Activated CD8-positive, alpha-beta T cell treated with anti-CD3 and anti-CD28 coated beads for 36 hours (primary cell): ENCODE data around the gene MBP. TPM values are rescaled to one million over a fixed set of nuclear protein-coding genes. Genes with fewer than 3 reads are reported as not detected.

Experiments
- ATAC-seq: fragments of 200-7000 bp; cut with Tn5 transposase; one replicate; pipeline ENCODE4 v1.10.0; 2021; ENCODE audit warnings: mild to moderate bottlenecking, moderate library complexity
- CTCF ChIA-PET: fragments of 350-600 bp; sonication (Branson Sonifier 250); formaldehyde crosslinking; loops from one replicate; lab custom pipeline; 2021; ENCODE audit warnings: antibody characterized with exemption; lab: Charles Lee
- POLR2A ChIA-PET: fragments of 350-600 bp; sonication (Branson Sonifier 250); formaldehyde crosslinking; loops from one replicate; lab custom pipeline; 2021; ENCODE audit warnings: antibody characterized with exemption; lab: Charles Lee
- DNase-seq: peaks from one replicate; pipeline ENCODE4 v3.0.0-alpha.2; 2020
- H3K27ac Mint-ChIP-seq: one replicate; pipeline ENCODE4 v1.8.0; 2021; ENCODE audit warnings: mild to moderate bottlenecking, mixed read lengths
- H3K27me3 Mint-ChIP-seq: one replicate; pipeline ENCODE4 v1.8.0; 2021; ENCODE audit warnings: mixed read lengths
- H3K36me3 Mint-ChIP-seq: one replicate; pipeline ENCODE4 v1.8.0; 2021; ENCODE audit warnings: low read depth, mixed read lengths
- H3K4me1 Mint-ChIP-seq: one replicate; pipeline ENCODE4 v1.8.0; 2021; ENCODE audit warnings: low read depth, mixed read lengths
- H3K4me3 Mint-ChIP-seq: one replicate; pipeline ENCODE4 v1.8.0; 2021; ENCODE audit warnings: mild to moderate bottlenecking, moderate library complexity, mixed read lengths
- H3K9me3 Mint-ChIP-seq: one replicate; pipeline ENCODE4 v1.8.0; 2021; ENCODE audit warnings: mixed read lengths
- intact Hi-C: fragments of 100-400 bp; cut with micrococcal nuclease; formaldehyde crosslinking; loops from one replicate; pipeline ENCODE4 v1.10.0; 2022
- total RNA-seq, 2 experiments: library from RNA; stranded (reverse); gene quantifications; one replicate each; pipeline ENCODE4 v1.2.3, GENCODE V29; 2021
- TF ChIP-seq, protein P1 (sequence below): fragments of 200-600 bp; IDR thresholded peaks from one replicate; pipeline ENCODE4 v1.8.0; 2022; ENCODE audit warnings: antibody characterized with exemption, mild to moderate bottlenecking

Gene MBP
- total RNA-seq, 2 experiments from 2014 or later = 39.9 to 41.5 TPM

DNA sequence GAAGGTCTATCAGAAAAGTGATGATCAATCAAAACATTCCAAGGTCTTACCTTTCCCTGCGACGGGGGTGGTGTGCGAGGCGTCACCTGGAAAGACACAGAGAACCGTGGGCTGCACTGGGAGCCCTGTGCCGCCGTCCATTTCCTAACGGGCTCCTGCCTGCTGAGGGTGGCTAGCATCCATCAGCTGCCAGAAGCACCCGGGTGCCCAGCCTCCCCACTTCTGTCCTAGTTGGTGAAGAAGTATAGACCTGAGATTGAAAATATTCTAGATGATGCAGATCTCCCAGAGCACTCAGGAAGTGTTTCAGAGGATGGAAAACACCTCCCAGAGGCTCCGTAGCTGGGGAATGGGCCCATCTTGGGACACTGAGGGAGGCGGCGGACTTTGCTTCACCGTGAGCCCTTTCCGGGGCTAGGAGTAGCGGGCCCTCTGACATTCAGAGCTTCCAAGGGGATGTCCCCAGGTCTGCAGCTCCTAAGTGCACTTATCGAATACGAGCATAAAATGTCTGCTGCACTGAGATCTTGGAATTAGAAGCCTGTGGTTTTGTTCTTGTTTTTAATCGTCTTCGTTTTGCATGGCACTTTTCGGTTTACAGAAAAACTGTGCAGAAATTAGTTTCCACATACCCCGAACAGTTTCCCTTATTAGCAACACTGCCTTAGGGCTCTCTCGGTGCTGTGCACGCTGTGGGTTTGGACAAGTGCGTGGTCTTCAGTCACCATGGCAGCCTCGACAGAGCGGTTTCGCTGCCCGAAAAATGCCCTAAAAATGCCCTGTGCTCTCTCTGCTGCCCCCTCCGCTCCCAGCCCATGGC is 143.5 kb downstream of the MBP start:
- intact Hi-C loops = no loop called here

DNA sequence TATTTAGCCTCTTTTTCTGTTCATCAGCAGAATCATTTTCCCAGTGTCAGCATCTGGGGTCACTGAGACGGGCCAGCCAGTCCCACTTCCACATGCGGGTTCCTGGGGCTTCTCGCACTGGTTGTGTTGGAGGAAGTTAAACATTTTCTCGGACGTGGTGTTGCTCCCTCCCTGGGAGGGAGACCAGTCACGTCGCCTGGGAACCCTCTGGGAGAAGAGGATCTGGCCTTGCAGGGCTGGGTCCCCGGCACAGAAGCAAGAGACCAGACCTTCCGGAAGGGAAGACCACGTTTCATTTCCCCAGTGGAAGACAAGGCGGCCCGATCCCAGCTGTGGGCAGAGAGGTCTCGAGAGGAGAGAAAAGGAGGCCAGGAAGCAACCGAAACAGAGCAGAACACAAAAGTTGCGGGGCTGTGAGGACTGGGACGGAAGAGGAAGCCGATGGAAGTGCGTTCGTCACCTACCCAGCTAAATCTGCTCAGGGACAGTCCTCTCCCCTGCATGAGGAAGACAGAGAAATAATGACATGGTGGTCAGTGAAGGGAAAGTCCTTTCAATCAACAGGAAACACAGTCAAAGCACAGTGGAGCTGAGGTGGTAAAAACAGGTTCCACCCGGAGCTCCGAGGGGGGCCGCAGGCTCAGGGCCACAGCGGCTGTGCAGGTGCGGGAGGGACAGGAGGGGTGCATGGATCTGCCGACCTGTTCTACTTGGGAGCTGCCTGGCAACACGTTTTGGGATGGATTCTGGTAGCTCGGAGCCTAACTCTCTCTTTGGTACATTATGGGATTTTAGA is 144.4 kb downstream of the MBP start:
- no peaks in the 10 kb centered on the region for H3K27me3 Mint-ChIP-seq
- no peak overlapping the region for H3K27ac Mint-ChIP-seq
- ChIA-PET CTCF (interaction anchor here (1.4 kb wide), 2 partner anchors 12 to 185 kb away, joined by 4 to 6 read pairs; no protein-coding TSS in a partner anchor), POLR2A (no interaction called here)
- peaks cover 2% of the 10 kb centered on the region for H3K4me1 Mint-ChIP-seq
- no peak for DNase-seq
- H3K4me3 Mint-ChIP-seq = no peak overlapping the region
- intact Hi-C loops = no loop called here
- ATAC-seq = no peak
- no peaks in the 10 kb centered on the region for H3K9me3 Mint-ChIP-seq
- no peaks in the 10 kb centered on the region for H3K36me3 Mint-ChIP-seq
- TF ChIP-seq, protein P1, sequence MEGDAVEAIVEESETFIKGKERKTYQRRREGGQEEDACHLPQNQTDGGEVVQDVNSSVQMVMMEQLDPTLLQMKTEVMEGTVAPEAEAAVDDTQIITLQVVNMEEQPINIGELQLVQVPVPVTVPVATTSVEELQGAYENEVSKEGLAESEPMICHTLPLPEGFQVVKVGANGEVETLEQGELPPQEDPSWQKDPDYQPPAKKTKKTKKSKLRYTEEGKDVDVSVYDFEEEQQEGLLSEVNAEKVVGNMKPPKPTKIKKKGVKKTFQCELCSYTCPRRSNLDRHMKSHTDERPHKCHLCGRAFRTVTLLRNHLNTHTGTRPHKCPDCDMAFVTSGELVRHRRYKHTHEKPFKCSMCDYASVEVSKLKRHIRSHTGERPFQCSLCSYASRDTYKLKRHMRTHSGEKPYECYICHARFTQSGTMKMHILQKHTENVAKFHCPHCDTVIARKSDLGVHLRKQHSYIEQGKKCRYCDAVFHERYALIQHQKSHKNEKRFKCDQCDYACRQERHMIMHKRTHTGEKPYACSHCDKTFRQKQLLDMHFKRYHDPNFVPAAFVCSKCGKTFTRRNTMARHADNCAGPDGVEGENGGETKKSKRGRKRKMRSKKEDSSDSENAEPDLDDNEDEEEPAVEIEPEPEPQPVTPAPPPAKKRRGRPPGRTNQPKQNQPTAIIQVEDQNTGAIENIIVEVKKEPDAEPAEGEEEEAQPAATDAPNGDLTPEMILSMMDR = no peak

More for the DNA sequence above, 143.5 kb downstream of the MBP start:
- Mint-ChIP-seq H3K4me1 (no peaks in the 10 kb centered on the region), H3K27ac (no peak overlapping the region), H3K27me3 (no peaks in the 10 kb centered on the region), H3K4me3 (no peak overlapping the region), H3K36me3 (no peaks in the 10 kb centered on the region), H3K9me3 (no peaks in the 10 kb centered on the region)
- TF ChIP-seq, protein P1 = no peak
- no peak for DNase-seq
- ChIA-PET POLR2A (no interaction called here), CTCF (interaction anchor here (1.4 kb wide), 2 partner anchors 11 to 186 kb away, joined by 4 to 6 read pairs; no protein-coding TSS in a partner anchor)
- ATAC-seq = no peak

DNA sequence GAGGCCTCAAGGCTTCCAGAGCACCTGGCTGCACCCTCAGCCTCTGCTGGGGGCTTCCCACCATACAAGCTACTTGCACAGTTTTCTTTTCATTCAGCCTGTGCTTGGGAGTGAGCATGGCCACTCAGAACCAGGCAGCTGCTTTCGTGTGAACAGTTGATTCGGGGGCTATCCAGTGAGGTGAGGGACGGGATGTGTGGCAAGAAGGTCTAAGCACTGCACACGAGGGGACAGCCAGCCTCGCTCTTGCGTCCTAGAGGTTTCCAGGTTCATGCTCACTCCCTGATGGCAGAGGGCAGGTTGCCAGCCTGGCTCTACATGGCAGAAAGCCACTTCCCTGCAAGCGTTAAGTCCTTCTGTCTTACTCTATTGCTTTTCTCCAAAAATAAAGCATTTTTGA is 146.2 kb downstream of the MBP start:
- Mint-ChIP-seq H3K36me3 (no peaks in the 10 kb centered on the region), H3K9me3 (no peaks in the 10 kb centered on the region), H3K27me3 (no peaks in the 10 kb centered on the region), H3K4me1 (peaks cover 6% of the 10 kb centered on the region), H3K4me3 (no peak overlapping the region), H3K27ac (no peak overlapping the region)
- POLR2A ChIA-PET = interaction anchor here (0.6 to 1.3 kb wide), 2 partner anchors 11 to 14 kb away, joined by 3 to 4 read pairs; no protein-coding TSS in a partner anchor
- intact Hi-C loops = no loop called here
- DNase-seq = no peak
- CTCF ChIA-PET = interaction anchor here (4.1 to 5.0 kb wide), 3 partner anchors 14 to 224 kb away, joined by 28 to 51 read pairs (median 37); no protein-coding TSS in a partner anchor
- ATAC-seq = no peak
- TF ChIP-seq, protein P1 = no peak

DNA sequence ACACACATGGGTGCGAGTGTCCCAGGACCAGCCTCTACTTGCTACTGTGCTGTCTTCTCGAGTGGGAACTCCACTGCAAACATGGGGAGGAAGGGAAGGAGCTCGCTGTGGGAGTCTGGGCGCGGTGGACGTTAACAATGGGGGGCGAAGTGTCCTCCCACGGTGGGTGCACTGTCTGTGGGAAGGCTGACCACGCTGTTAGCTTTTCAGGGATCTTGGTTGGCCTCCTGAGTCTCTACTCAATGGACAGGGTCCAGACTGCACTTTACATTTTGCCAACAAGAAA is 146.7 kb downstream of the MBP start:
- no peaks in the 10 kb centered on the region for H3K36me3 Mint-ChIP-seq
- TF ChIP-seq, protein P1 = no peak
- H3K4me1 Mint-ChIP-seq = peaks cover 6% of the 10 kb centered on the region
- ATAC-seq = no peak
- DNase-seq = no peak
- H3K27me3 Mint-ChIP-seq = no peaks in the 10 kb centered on the region
- intact Hi-C loops = no loop called here
- no peak overlapping the region for H3K27ac Mint-ChIP-seq
- no peaks in the 10 kb centered on the region for H3K9me3 Mint-ChIP-seq
- CTCF ChIA-PET = interaction anchor here (0.7 to 5.0 kb wide), 5 partner anchors 14 to 225 kb away, joined by 3 to 88 read pairs (median 37); no protein-coding TSS in a partner anchor
- H3K4me3 Mint-ChIP-seq = no peak overlapping the region
- POLR2A ChIA-PET = interaction anchor here (1.3 kb wide), 1 partner anchor 11 kb away, joined by 4 read pairs; no protein-coding TSS in a partner anchor
